ENCODE measurements around the gene IPO11.
A peak's percentile ranks its signal among the peaks of the same experiment; 100 is the strongest.
"Not testable (repeated sequence)": the region's sequence is repeated elsewhere in the genome, so short reads cannot be mapped to it uniquely, and the experiment has no call there.

Gene IPO11

DNA sequence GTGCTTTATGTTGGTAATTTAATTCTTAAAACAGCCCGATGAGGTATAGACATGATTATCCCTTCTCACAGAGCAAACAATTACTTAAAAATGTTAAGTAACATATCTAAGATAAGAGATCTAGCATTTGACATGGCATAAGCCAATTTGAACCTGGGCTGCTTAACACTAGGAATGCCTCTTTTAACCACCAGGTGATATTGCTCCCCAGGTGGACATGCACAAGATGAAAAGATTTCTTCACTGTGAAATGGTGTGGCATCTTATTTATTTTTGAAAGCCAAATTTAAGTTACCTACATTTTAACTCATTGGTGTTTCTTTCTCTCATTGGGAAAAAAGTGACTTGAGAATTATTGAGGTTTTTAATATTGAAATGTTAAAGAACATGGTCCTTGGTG, 150.3 kb downstream of the IPO11 start:
- Mint-ChIP-seq H3K9me3 (peaks cover 32% of the 10 kb centered on the region), H3K27me3 (ENCODE audit: low read depth, poor library complexity) (no peaks in the 10 kb centered on the region), H3K36me3 (ENCODE audit: low read depth) (peaks cover 72% of the 10 kb centered on the region), H3K27ac (no peak overlapping the region), H3K4me1 (no peaks in the 10 kb centered on the region), H3K4me3 (no peak overlapping the region)
- no peak for TF ChIP-seq CTCF (IDR thresholded peaks at IDR 0.05)
- DNase-seq = no peak

DNA sequence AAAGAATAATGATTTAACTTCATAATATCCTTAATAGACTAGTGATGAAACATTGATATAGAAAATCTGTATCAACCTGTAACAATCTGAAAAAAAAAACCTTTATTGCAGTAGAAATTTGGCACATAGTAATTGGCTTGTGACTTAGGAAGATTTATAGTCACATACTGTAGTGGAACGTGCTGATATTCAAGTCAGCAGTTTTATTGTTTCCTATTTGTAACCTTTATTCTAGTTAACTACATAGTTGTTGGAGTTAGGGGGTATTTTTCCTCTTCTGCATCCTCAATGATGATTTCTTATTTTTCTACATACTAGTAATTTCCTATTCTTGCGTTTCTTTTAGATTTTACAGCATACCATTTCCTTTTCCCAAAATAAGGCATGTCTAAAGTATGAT, 151.5 kb downstream of the IPO11 start:
- no peak for DNase-seq
- Mint-ChIP-seq H3K4me3 (no peak overlapping the region), H3K27ac (no peak overlapping the region), H3K27me3 (ENCODE audit: low read depth, poor library complexity) (no peaks in the 10 kb centered on the region), H3K4me1 (no peaks in the 10 kb centered on the region), H3K36me3 (ENCODE audit: low read depth) (peaks cover 78% of the 10 kb centered on the region), H3K9me3 (peaks cover 45% of the 10 kb centered on the region)
- no peak for TF ChIP-seq CTCF (IDR thresholded peaks at IDR 0.05)

- H3K36me3 Mint-ChIP-seq (ENCODE audit: low read depth) = peaks cover 77% of the 10 kb centered on the region
- DNase-seq, H3K27ac Mint-ChIP-seq: not testable (repeated sequence)
Measured at GRCh38 chr5:62565740-62566139, 153.2 kb downstream of the IPO11 start.

GRCh38 chr5:62568143-62568542, 155.6 kb downstream of the IPO11 start:
- no peak for TF ChIP-seq CTCF (IDR thresholded peaks at IDR 0.05)
- peaks cover 48% of the 10 kb centered on the region for H3K9me3 Mint-ChIP-seq
- DNase-seq = no peak
- H3K27ac Mint-ChIP-seq = no peak overlapping the region
- H3K4me3 Mint-ChIP-seq = no peak overlapping the region
- no peaks in the 10 kb centered on the region for H3K27me3 Mint-ChIP-seq (ENCODE audit: low read depth, poor library complexity)
- H3K36me3 Mint-ChIP-seq (ENCODE audit: low read depth) = peaks cover 61% of the 10 kb centered on the region
- no peaks in the 10 kb centered on the region for H3K4me1 Mint-ChIP-seq

More at GRCh38 chr5:62565740-62566139, 153.2 kb downstream of the IPO11 start:
- peaks cover 48% of the 10 kb centered on the region for H3K9me3 Mint-ChIP-seq
- not testable (repeated sequence) for H3K27me3 Mint-ChIP-seq (ENCODE audit: low read depth, poor library complexity); H3K4me1 Mint-ChIP-seq; H3K4me3 Mint-ChIP-seq

GRCh38 chr5:62568800-62569432, 156.4 kb downstream of the IPO11 start:
- Mint-ChIP-seq H3K4me3 (no peak overlapping the region), H3K4me1 (no peaks in the 10 kb centered on the region), H3K27me3 (ENCODE audit: low read depth, poor library complexity) (no peaks in the 10 kb centered on the region), H3K9me3 (peaks cover 48% of the 10 kb centered on the region), H3K36me3 (ENCODE audit: low read depth) (peaks cover 59% of the 10 kb centered on the region), H3K27ac (peak overlapping the region; percentile 48)
- no peak for TF ChIP-seq CTCF (IDR thresholded peaks at IDR 0.05)
- no peak for DNase-seq

DNA sequence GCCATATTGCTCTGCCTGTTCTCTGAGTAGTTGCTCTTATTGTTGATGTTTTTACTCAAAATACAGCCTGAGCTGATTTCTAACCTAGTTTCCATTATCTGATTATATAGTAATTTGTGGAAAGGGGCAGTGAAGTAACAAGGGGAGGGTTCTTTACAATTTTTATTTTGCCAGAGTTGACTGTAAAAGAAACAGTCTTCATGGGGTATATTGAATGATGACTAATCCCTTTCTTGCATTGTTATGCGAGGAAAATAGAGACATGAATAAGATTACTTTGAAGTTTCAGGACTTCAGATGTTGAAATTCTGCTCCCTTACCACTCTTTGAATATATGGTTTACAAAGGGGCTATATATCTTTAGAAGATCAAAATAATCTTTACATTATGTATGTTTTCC, 156.9 kb downstream of the IPO11 start:
- peaks cover 57% of the 10 kb centered on the region for H3K36me3 Mint-ChIP-seq (ENCODE audit: low read depth)
- H3K4me3 Mint-ChIP-seq = no peak overlapping the region
- TF ChIP-seq CTCF (IDR thresholded peaks at IDR 0.05) = no peak
- peaks cover 48% of the 10 kb centered on the region for H3K9me3 Mint-ChIP-seq
- no peaks in the 10 kb centered on the region for H3K27me3 Mint-ChIP-seq (ENCODE audit: low read depth, poor library complexity)
- no peaks in the 10 kb centered on the region for H3K4me1 Mint-ChIP-seq
- DNase-seq = no peak
- no peak overlapping the region for H3K27ac Mint-ChIP-seq

Data from nephron progenitor cell (in vitro differentiated cells).